Stimulated activated CD4-positive, alpha-beta T cell treated with anti-CD3 and anti-CD28 coated beads, Interleukin-12 subunit alpha, Interleukin-12 subunit beta, amount 100 ng/mL, for 48 hours (primary cell): ENCODE measurements around the gene DRD3.
A peak's percentile ranks its signal among the peaks of the same experiment; 100 is the strongest.

Experiments
- DNase-seq, 3 donors: peaks; one replicate each; pipeline ENCODE4 v3.0.0-alpha.2; 2020; ENCODE audit warnings: low read depth in 2 of 3, low spot score in 1 of 3

DRD3 gene

DNA sequence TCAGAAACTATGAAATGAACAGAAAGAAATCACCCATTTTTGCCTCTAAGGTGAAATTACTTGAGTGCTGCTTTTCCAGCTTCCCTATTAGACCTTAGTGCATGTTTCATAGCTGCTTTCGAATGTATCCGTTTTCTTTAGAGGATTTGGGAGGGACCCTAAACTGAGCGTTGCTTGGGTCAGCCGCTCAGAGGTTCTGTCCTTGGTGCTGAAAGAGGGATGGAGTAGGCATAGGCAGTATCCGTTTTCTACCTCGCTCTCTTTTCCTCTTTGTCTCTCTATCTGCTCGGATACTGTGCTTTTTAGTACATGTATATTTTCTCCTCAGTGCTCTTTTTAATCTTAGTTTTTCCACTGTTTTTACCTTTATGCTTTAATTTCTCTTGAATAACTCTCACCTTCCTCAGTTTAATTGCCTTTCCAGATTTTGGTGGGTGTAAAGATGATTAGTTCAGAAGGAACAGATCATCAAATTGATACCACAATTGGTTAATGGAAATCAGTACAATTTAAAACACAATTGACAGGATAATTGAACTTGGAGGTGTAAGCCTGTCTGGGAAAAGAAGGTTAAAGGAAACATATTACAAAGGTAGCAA is at the start of gene DRD3:
DRD3 (minus strand) TSS at position 283 of the 599 bp plus-strand sequence. CDS start 7,060 bp downstream, outside the sequence.
- DNase-seq: peak in 2 of 3 donors; percentile 1 to 16

- no peak for DNase-seq
Measured at GRCh38 chr3:114227076-114227475, 48.2 kb upstream of the DRD3 start.

GRCh38 chr3:114226313-114226712 is 47.5 kb upstream of the DRD3 start:
- DNase-seq: no peak

- no peak for DNase-seq
Measured at GRCh38 chr3:114223143-114223542, 44.3 kb upstream of the DRD3 start.

DNA sequence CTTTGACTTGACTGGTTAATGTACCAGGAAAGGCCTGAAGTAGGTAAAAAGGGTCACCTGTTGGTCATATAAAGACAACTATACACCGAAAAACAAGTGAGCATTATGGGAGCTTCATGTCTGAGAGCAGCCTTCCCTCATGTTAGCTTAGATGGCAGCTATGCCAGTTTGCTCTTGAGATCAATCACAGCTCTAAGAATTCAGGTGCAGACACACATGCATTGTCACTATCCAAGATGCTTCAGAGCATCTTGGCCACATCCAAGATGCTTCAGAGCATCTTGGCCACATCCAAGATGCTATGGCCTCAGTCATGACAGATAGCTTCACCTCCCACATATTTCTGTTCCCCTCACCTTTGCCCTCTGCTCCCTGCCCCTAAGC is 43.0 kb upstream of the DRD3 start:
- no peak for DNase-seq

DNA sequence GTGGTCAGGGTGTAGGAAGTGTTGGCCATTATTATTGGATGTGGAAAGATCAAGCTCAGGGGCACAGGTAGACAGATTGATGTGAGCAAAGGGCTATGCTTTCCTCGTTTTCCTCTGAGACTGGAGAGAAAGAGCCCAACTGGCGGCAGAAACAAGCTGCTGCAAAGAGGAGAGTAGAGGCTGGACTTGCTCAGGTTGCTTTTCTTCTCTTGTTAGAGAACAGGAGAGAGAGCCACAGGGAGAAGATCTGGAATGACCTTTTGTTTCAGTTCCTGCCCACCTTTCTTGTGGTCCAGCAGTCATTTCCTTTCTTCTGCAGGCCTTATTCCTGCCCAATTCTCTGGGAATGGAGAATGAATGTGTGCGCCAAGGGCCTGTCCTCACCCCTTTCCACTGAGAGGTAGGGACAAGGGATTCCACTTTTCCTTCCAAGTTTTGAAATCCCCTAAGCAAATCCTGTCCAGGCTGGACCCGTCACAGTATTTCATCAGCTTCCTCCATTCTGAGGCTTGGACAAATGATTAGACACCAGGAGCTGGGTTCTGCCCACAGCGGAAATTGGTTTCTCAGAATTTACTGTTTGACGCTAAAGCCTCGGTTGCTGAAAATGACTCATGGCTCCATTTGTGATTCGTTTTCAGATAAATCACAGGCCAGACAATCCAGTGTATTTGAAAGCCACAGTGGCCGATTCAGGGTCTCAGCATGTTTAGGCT is 42.5 kb upstream of the DRD3 start:
- DNase-seq: peak in 1 of 3 donors; percentile 53

GRCh38 chr3:114219741-114220140 is 40.9 kb upstream of the DRD3 start:
- no peak for DNase-seq

- no peak for DNase-seq
Measured at GRCh38 chr3:114218578-114219185, 39.8 kb upstream of the DRD3 start.

GRCh38 chr3:114218006-114218405 is 39.2 kb upstream of the DRD3 start:
- no peak for DNase-seq

DNA sequence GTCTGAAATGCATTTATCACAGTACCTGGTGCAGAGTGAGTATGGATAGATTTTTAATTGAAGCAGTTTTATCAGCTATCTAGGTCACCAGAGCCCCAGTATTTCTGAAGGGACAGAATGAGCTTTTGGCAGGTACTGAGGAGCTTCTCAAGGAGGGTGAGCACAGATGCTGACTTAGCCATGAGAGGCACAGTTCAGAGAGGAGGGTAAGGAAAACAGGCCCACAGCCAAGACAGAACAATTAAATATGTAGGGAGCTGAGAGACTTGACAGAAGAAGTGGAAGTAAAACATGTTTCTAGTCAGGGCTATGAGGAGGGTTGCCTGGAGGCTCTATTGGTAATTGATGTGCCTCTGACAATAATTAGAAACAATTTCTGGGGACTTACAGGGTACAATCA is 38.4 kb upstream of the DRD3 start:
- no peak for DNase-seq

DNA sequence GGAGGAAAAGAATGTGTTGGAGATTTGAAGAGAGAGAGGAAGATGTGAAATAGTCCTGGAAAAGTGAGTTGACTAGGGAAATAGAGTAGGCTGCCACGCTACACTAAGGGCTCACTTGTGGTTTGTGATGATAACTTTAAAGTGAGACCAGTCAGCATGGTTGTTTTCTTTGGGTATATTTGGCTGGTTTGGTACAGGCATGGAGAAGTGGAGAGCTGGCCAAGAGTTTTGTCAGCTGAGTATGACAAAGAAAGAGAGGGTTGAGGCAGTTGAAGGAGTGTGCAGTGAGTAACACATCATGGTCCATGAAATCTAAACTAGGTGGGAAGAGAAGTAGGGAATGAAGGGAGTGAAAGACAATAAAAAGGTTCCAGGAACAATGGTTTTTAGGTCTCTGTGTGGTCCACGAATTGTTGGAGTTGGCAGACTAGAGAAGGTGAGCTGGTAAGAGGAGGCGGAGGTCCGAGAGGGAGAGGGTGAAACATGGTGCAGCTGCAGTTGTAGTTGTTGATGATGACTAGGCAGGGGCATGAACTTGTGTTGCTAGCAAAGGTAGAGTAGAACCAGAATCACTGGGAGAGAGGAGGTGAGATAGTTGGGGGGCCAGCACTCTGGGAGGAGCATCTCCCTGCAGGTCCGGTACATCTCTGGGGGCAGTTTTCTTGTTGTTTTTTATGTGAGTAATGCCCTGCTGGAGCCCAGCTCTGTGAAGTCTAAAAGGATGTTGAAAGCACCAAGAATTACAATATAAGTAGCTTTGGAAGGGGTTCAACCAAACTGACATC is 37.5 kb upstream of the DRD3 start:
- DNase-seq: no peak

DNA sequence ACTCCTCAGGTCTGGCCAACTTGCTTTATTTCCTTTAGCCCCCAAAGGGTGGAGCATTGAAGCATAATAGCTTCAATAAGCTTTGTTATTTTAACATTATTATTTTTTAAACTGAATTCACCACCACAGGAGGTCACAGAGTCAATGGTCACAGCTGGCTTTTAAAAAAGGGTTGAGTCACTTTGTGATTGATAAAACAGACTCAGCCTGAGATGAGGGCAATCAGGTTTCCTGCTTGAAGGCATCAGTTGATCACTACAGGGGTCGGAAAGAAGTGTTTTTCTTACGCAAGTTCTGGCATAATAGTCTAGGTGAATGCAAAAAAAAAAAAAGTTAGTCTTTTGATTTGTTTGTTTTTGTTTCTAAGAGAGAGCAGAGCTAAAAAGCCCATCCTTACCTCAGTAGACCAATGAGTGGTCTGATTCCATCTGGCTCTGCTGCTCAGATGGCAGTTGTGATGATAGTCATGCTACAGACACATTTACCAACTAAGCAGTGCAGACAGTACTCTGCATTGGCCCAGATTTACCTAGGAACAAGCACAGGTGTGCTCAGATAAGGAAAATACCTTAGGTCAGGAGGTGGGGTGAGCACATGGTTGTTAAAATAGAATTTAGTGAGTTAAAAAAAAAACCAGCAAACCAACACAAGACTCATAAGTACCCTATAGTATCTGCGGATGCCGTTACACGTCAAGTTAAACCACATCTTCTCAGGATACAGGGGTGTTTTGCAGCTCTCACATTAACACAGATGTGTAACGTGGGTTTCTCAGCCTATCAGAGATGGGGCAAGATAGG is 35.9 kb upstream of the DRD3 start:
- DNase-seq: peak in 1 of 3 donors; percentile 35

GRCh38 chr3:114213627-114214541 is 35.0 kb upstream of the DRD3 start:
- DNase-seq: peak; percentile 61 to 69 (median 62)

GRCh38 chr3:114213292-114213626 is 34.4 kb upstream of the DRD3 start:
- no peak for DNase-seq

- no peak for DNase-seq
Measured at GRCh38 chr3:114212646-114213045, 33.8 kb upstream of the DRD3 start.

DNA sequence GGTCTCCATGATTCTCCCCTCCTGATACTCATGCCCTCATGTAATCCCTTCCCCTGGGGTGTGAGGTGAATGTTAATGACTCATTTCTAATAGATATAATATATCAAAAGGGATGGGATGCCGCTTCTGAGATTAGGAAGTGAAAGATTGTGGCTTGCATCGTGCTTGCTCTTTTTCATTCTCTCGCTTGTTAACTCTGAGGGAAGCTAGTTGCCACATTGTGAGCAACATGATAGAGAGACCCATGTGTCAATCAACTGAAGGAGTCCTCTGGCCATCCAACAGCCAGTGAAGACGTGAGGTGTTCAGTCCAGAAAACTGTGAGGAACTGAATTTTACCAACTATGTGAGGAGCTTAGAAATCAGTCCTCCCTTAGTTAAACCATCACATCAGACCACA is 28.9 kb upstream of the DRD3 start:
- no peak for DNase-seq

GRCh38 chr3:114206342-114206741 is 27.5 kb upstream of the DRD3 start:
- DNase-seq: no peak

- DNase-seq: no peak
Measured at GRCh38 chr3:114205541-114205940, 26.7 kb upstream of the DRD3 start.

- no peak for DNase-seq
Measured at GRCh38 chr3:114194750-114195149, 15.9 kb upstream of the DRD3 start.

- DNase-seq: no peak
Measured at GRCh38 chr3:114192136-114192535, 13.3 kb upstream of the DRD3 start.
